Measurements from ENCODE around the gene ZBTB32.

GRCh38 chr19:35702223-35703012 is 1.9 kb upstream of the ZBTB32 start:
- no peak for TF ChIP-seq CTCF (IDR thresholded peaks at IDR 0.05; ENCODE audit: insufficient read depth, low read depth, low read length)
- TF ChIP-seq EZH2 (IDR thresholded peaks at IDR 0.05; ENCODE audit: insufficient read depth, low read length): no peak
